Neural progenitor cell (in vitro differentiated cells): ENCODE measurements around the gene MIAT.

ENCODE experiments used
- CTCF ChIP-seq: fragments of 200-600 bp; sonication (generic); IDR thresholded peaks from 2 replicates; pipeline ENCODE4 v1.5.1; 2017; ENCODE audit warnings: antibody characterized with exemption, mild to moderate bottlenecking
- EZH2 ChIP-seq: fragments of 200-600 bp; sonication (generic); IDR thresholded peaks from 2 replicates; pipeline ENCODE4 v1.6.1; 2017; ENCODE audit warnings: antibody characterized with exemption, mild to moderate bottlenecking, moderate library complexity

- TF ChIP-seq EZH2: no peak
- TF ChIP-seq CTCF: no peak
Measured at GRCh38 chr22:26724414-26724813, 67.0 kb downstream of the MIAT start.
